Stimulated activated CD8-positive, alpha-beta memory T cell treated with anti-CD3 and anti-CD28 coated beads, Interleukin-4, amount 100 ng/mL, for 24 hours (primary cell): ENCODE measurements around the gene LEO1.
A peak's percentile ranks its signal among the peaks of the same experiment; 100 is the strongest.
"Not testable (repeated sequence)": the region's sequence is repeated elsewhere in the genome, so short reads cannot be mapped to it uniquely, and the experiment has no call there.

Source experiments
- DNase-seq: peaks from one replicate; pipeline ENCODE4 v3.0.0-alpha.2; 2020; ENCODE audit warnings: low read depth

Gene LEO1

DNA sequence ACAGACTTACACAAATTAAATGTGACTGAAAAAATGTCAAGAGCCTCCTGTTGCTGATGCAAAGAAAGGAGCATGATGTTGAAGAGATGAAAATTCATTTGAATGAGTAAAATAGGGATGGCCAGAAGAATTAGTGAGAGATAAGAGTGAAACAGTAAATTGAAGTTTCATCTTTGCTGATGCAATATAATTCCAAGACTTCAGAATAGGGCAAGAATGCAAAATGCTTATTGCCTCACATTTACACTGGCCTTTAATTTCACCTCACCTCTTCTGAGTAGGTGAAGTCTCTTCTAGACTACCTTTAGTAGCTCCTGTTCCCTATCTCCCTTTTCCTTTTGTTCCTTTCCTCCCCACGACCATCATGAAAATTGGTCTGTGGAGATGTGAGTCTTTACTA, 32.1 kb upstream of the LEO1 start:
- DNase-seq = no peak

DNA sequence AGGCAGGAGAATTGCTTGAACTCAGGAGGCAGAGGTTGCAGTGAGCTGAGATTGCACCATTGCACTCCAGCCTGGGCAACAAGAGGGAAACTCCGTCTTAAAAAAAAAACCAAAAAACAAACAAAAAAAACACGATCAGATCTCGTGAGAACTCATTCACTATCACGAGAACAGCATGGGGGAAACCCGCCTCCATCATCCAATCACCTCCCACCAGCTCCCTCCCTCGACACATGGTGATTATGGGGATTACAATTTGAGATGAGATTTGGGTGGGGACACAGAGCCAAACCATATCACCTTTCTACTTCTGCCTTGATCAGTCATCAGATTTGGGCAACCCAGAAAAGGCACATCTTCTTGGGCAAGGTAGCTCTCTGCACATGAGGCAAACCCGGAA, 31.5 kb upstream of the LEO1 start:
- not testable (repeated sequence) for DNase-seq

GRCh38 chr15:52002351-52002750, 30.8 kb upstream of the LEO1 start:
- no peak for DNase-seq

- DNase-seq = no peak
Observed at GRCh38 chr15:51992953-51993352, 21.4 kb upstream of the LEO1 start.

DNA sequence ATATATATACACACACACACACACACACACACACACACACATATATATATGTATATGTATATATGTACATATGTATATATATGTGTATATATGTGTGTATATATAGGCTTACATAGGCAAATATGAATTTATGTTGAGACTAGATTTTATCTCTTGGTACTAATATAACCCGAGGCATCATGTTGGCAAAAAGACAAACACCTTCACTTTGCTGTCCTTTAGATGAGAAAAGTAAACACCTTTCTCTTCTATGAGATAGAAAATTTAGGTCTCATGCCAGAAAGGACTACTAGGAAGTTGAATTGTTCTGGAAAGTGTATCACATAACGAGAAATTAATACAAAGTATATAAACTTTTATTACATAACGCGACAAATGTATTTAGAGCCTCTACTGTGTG, 19.6 kb upstream of the LEO1 start:
- no peak for DNase-seq

- DNase-seq = no peak
Observed at GRCh38 chr15:51982770-51983103, 11.2 kb upstream of the LEO1 start.

- DNase-seq = peak; percentile 24
Observed at GRCh38 chr15:51982013-51982769, 10.6 kb upstream of the LEO1 start.

GRCh38 chr15:51973775-51974174, 2.2 kb upstream of the LEO1 start:
- DNase-seq = no peak

- no peak for DNase-seq
Observed at GRCh38 chr15:51973220-51973619, 1.6 kb upstream of the LEO1 start.

DNA sequence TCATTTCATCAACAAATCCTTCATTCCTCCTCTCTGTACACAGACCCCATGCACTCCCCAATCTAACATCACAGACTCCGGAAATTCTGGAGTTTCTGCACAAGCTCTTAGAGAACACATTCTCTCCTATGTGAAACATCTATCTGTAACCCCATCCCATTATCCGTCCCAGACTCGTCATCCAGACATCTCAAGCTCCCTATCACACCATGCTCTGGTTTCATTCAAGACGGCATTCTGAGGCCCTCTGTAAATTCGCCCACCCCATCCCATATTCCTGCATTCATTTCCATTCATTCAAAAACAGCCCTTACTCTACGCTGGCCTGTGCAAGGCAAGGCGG, 575 bp downstream of the LEO1 start:
- DNase-seq = no peak

DNA sequence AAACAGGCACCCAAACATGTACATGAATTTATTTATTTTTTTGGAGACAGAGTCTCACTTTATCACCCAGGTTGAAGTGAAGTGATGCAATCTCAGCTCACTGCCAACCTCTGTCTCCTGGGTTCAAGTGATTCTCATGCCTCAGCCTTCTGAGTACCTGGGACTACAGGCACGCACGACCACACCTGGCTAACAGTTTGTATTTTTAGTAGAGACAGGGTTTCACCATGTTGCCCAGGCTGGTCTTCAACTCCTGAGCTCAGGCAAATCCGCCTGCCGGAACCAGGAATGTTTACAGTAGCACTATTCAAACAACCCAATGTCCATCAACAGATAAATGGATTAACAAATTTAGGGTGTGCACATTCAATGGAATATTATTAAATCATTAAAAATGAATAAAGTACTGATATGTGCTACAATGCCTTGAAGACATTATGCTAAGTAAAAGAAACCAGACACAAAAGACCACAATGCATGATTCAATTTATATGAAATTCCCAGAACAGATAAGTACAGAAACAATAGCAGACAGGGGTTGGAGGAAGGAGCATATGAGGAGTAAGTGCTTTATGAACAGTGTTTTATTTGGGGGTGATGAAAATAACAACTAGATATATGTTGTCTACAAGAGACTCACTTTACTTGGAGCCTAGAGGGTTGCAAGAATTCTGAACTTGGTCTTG, 1.3 kb downstream of the LEO1 start:
- DNase-seq = no peak

GRCh38 chr15:51969728-51970127, 1.9 kb downstream of the LEO1 start:
- DNase-seq = no peak

DNA sequence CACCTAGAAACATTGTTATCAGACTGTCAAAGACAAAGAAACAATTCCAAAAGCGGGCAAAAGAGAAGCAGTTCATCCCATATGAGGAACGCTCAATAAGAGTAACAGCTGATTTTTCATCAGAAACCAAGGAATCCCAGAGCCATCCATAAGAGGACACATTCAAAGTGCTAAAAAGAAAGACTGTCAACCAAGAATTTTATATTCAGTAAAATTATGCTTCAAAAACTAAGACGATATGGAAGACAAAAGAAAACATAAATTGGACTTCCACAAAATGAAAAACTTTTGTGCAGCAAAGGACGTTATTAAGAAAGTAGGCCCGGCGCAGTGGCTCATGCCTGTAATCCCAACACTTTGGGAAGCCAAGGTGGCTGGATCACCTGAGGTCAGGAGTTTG, 4.0 kb downstream of the LEO1 start:
- DNase-seq = no peak

DNA sequence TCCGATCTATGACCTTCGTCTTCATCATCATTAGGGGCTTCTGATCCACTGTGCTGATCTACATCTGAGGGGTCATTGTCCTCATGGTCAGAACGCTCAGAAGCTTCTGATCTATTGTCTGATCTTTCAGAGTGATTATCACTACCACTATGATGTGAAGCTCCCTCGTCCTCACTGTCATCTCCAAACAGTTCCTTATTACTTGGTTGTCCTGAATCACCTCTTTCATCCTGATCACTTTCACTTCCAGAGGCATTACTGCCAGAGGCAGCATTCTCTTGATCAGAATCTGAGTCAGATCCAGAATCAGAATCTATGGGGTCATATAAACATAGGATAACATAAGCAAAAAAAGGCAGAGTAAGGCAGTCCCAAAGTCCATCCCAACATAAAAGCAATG, 5.4 kb downstream of the LEO1 start:
- no peak for DNase-seq

DNA sequence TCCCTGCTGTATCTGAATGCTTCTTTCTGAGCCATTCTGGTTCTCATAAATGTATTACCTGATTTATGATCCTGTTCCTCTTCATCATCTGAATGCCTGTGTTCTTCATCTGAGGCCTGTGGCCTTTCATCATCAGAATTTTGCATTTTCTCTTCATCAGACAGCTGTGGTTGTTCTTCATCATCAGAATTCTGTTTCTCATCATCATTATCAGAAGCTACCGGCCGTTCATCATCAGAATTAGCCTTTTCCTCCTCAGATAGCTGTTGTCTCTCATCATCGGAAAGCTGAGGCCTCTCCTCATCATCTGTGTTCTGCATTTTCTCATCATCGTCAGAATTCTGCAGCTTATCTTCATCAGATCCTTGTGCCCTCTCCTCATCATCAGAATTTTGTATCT, 5.9 kb downstream of the LEO1 start:
- DNase-seq = no peak

DNA sequence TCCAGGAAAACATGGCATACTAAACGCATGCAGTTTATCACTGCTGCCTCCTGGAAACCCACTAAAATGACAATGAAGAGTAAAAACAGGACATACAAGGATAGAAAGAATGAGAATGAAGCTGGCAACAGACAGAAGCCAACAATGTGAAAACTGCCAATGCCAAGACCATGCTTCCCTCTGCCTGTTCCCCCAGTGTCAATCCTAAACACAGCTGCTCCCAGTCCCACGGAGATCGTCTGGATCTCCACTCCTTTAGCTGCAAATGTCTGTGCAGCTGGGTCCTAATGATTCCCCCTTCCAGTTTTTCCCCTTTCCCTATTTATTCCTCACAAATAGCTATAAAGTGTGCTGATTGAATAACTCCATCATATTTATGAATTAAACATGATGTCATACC, 16.1 kb downstream of the LEO1 start:
- no peak for DNase-seq

GRCh38 chr15:51952805-51953204, 18.8 kb downstream of the LEO1 start:
- no peak for DNase-seq

DNA sequence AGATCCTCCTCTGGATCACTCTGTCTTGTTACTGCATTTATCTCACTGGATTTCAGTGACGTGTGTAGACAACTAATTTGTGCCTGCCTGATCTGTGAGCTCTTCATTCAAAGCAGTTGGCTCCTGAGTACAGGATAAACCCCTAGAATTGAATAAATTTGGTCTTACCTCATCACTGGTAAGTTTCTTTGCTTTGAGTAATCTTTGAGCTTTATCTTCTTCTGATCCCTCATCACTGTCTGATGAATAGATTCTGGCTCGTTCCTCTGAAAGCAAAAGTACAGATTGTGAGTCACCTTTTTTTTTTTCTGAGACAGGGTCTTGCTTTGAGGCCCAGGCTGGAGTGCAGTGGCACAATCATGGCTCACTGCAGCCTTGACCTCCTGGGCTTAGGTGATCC, 24.5 kb downstream of the LEO1 start:
- DNase-seq = no peak

DNA sequence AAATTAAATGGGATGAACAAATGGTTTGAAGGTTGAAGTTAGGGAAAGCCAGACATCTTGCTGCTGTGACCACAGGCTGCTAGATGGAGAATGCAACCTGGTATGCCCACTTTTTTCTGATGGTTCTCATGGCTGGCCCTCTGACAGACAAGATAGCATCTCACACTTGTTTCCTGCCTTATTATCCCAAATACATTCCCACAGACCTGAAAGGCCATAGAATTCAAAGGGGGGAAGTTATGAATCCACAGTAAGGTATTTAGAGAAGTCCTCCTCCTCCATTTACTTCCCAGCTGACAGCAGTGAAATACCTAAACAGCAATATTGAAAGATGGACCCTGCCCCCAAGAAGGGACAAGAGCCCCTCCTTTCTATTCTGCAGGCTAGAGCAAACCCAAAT, 32.4 kb downstream of the LEO1 start:
- no peak for DNase-seq

- no peak for DNase-seq
Observed at GRCh38 chr15:51938286-51938685, 33.3 kb downstream of the LEO1 start.

DNA sequence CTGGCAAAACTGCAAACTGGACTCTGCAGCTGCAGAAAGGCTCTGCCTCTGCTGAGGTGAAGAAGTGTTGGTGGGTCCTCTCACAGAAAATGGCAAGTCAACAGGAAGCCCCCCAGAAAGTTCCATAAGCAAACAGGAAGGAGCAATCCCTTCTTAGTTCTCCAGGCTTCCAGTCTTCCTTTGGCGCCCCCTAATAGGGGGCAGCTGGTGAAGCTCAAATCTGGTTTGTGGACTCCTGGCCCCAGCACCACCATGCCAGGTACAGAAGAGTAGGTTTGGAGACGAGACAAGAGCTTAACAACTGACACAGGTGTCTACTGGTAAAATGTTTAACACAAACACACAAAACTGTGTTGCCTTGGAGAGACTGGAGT, 35.5 kb downstream of the LEO1 start:
- no peak for DNase-seq

GRCh38 chr15:51935466-51936104, 36.0 kb downstream of the LEO1 start:
- DNase-seq = no peak

DNA sequence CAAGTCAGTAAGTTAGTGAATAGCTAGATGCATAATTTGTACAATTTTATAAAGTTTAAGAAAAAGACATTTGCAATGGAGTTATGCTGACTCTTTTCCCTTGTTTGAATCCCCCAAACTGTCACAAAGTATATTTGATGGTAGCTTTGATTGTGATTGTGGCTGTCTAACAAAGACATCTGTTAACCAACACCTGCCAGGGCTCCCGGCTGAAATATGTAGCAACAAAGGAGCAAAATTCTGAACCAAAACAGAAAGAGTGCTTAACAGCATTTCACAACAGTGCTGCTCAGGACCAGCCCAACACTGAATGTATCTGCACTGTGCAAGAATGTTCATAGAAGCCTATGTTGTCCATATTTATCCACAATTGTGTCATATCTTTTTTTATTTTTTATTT, 39.4 kb downstream of the LEO1 start:
- no peak for DNase-seq

DNA sequence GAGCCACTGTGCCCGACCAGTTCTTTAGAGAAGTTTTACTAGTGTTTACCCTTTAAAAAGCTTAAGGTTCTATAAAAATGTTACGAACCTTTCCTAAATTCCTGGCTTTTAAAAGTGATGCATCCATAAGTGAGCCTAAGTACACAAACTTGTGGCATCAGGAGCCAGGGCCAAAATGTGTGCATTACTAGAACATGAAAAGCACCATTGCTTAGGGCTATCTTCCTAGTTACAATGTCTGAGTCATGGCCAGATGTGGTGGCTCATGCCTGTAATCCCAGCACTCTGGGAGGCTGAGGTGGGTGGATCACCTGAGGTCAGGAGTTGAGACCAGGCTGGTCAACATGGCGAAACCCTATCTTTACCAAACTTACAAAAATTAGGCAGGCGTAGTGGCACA, 39.9 kb downstream of the LEO1 start:
- no peak for DNase-seq
